HepG2 (cell line): ENCODE measurements around the gene SLC26A4. TPM values are rescaled to one million over a fixed set of nuclear protein-coding genes. Genes with fewer than 3 reads are reported as not detected.

Experiments used
- CBX5 ChIP-seq: sonication (generic); formaldehyde crosslinking; IDR thresholded peaks from 2 replicates; pipeline ENCODE4 v1.4.0; 2020; ENCODE audit warnings: missing genetic modification reagents, borderline replicate concordance
- CC2D1A ChIP-seq: sonication (generic); formaldehyde crosslinking; IDR thresholded peaks from 2 replicates; pipeline ENCODE4 v1.8.1; 2023; ENCODE audit warnings: mild to moderate bottlenecking, missing genetic modification reagents
- CHD2 ChIP-seq: IDR thresholded peaks from 2 replicates; pipeline ENCODE4 v1.6.1; 2011; ENCODE audit warnings: low read depth, low read length, improper control_type of control experiment
- DZIP1 ChIP-seq: sonication (generic); formaldehyde crosslinking; IDR thresholded peaks from 2 replicates; pipeline ENCODE4 v1.5.0; 2020; ENCODE audit warnings: mild to moderate bottlenecking, missing genetic modification reagents
- ELF4 ChIP-seq: sonication (generic); formaldehyde crosslinking; IDR thresholded peaks from 2 replicates; pipeline ENCODE4 v1.5.0; 2020; ENCODE audit warnings: missing genetic modification reagents, mild to moderate bottlenecking, moderate library complexity, borderline replicate concordance
- GABPA ChIP-seq, 2 experiments: IDR thresholded peaks; 2 replicates each; pipeline ENCODE4 v1.6.1; 2011 to 2016; ENCODE audit warnings: low read depth in 2 of 2, low read length in 1 of 2, missing biosample characterization in 1 of 2, missing genetic modification characterization in 1 of 2
- GLMP ChIP-seq: sonication (generic); formaldehyde crosslinking; IDR thresholded peaks from 2 replicates; pipeline ENCODE4 v1.9.0; 2021; ENCODE audit warnings: missing genetic modification reagents, mild to moderate bottlenecking, borderline replicate concordance
- GMEB2 ChIP-seq: IDR thresholded peaks from 2 replicates; pipeline ENCODE4 v1.6.1; 2016; ENCODE audit warnings: missing biosample characterization, missing genetic modification reagents, low read depth
- KAT8 ChIP-seq: IDR thresholded peaks from 2 replicates; pipeline ENCODE4 v1.6.1; 2016; ENCODE audit warnings: missing genetic modification reagents, missing compliant biosample characterization
- MAF1 ChIP-seq: sonication (generic); formaldehyde crosslinking; IDR thresholded peaks from 2 replicates; pipeline ENCODE4 v1.5.0; 2020; ENCODE audit warnings: missing genetic modification reagents, borderline replicate concordance
- MEF2D ChIP-seq: sonication (generic); formaldehyde crosslinking; IDR thresholded peaks from 2 replicates; pipeline ENCODE4 v1.5.1; 2020; ENCODE audit warnings: mild to moderate bottlenecking, missing genetic modification reagents
- MIER3 ChIP-seq: IDR thresholded peaks from 2 replicates; pipeline ENCODE4 v1.6.1; 2016; ENCODE audit warnings: missing compliant biosample characterization, borderline replicate concordance
- SRSF1 ChIP-seq: fragments of 200-400 bp; formaldehyde crosslinking; optimal IDR thresholded peaks from 2 replicates; pipeline ENCODE3; 2017; ENCODE audit warnings: mild to moderate bottlenecking, low read depth, low read length, moderate library complexity
- TBX3 ChIP-seq: fragments of 450-650 bp; IDR thresholded peaks from 2 replicates; pipeline ENCODE4 v1.6.1; 2017; ENCODE audit warnings: antibody characterized with exemption, mild to moderate bottlenecking, inconsistent platforms, borderline replicate concordance
- TOPORS ChIP-seq: sonication (generic); formaldehyde crosslinking; IDR thresholded peaks from 2 replicates; pipeline ENCODE4 v1.8.0; 2023; ENCODE audit warnings: mild to moderate bottlenecking, missing genetic modification reagents
- ZBTB7A ChIP-seq: sonication (generic); formaldehyde crosslinking; IDR thresholded peaks from 2 replicates; pipeline ENCODE4 v1.8.0; 2022; ENCODE audit warnings: mild to moderate bottlenecking, missing genetic modification reagents
- ZFAT ChIP-seq: sonication (generic); formaldehyde crosslinking; conservative IDR thresholded peaks from 2 replicates; pipeline ENCODE4 v1.8.1; 2023; ENCODE audit warnings: missing genetic modification reagents, inconsistent platforms
- ZNF230 ChIP-seq: sonication (generic); formaldehyde crosslinking; IDR thresholded peaks from 2 replicates; pipeline ENCODE4 v1.4.0; 2020; ENCODE audit warnings: mild to moderate bottlenecking, missing genetic modification reagents
- ZNF605 ChIP-seq: sonication (generic); formaldehyde crosslinking; IDR thresholded peaks from 2 replicates; pipeline ENCODE4 v1.8.0; 2022; ENCODE audit warnings: mild to moderate bottlenecking, missing genetic modification reagents
- ZNF687 ChIP-seq: sonication (generic); formaldehyde crosslinking; IDR thresholded peaks from 2 replicates; pipeline ENCODE4 v1.5.1; 2020; ENCODE audit warnings: mild to moderate bottlenecking, missing genetic modification reagents, moderate library complexity
- polyA plus RNA-seq, 8 experiments: library from polyadenylated mRNA; depleted of rRNA in 3 of 8; stranded (reverse) in 7 of 8; unstranded in 1 of 8; fragments of >200 nt; fragmentation: Illumina TruSeq in 4 of 8; extraction: Trizol in 4 of 8; gene quantifications; 2 replicates each; pipeline versions ENCODE4 v1.2.1 to v1.2.3, GENCODE V29; 2011 to 2016; ENCODE audit warnings: low read depth in 4 of 8, missing spikeins in 1 of 8, mixed read lengths in 1 of 8; ENCODE audit not compliant: insufficient read depth in 1 of 8
- total RNA-seq, 5 experiments: library from RNA; depleted of rRNA; stranded (reverse); fragments of >200 nt; fragmentation: Illumina TruSeq; extraction: Trizol; gene quantifications; 2 replicates each; pipeline ENCODE4 v1.2.3, GENCODE V29; 2016; ENCODE audit warnings: low read depth in 1 of 5

The SLC26A4 gene
- total and polyA plus RNA-seq, 2 of the 13 experiments (the other 11 are each of a cell fraction or from before 2014, with no cell fraction given) = 0.08 to 0.11 TPM

GRCh38 chr7:107744345-107744750 is 83.7 kb downstream of the SLC26A4 start (continued):
- no peak for TF ChIP-seq TOPORS (CRISPR knock-in tag)
- TF ChIP-seq ZNF687 (CRISPR knock-in tag) = 0 out of 2 replicates have a peak, but pooled peaks have one; percentile 18
- no peak for TF ChIP-seq ZNF230
- no peak for TF ChIP-seq MAF1 (CRISPR knock-in tag)
- TF ChIP-seq SRSF1 = peak; percentile 52
- TF ChIP-seq ZBTB7A (CRISPR knock-in tag) = peak; percentile 19; the same call in 1 of the 2 replicates
- TF ChIP-seq GMEB2 (CRISPR knock-in tag) = no peak
- no peak for TF ChIP-seq ZFAT (CRISPR knock-in tag)
- no peak for TF ChIP-seq DZIP1 (CRISPR knock-in tag)
- 0 out of 2 replicates have a peak, but pooled peaks have one; percentile 7 for TF ChIP-seq ZNF605 (CRISPR knock-in tag)
- no peak for TF ChIP-seq CBX5 (CRISPR knock-in tag)
- TF ChIP-seq GABPA (IDR thresholded peaks at IDR 0.05; ENCODE audit: low read depth, low read length) = no peak
- no peak for TF ChIP-seq GABPA (CRISPR knock-in tag; IDR thresholded peaks at IDR 0.05; ENCODE audit: low read depth)
- no peak for TF ChIP-seq MIER3 (CRISPR knock-in tag)
- TF ChIP-seq KAT8 (CRISPR knock-in tag) = no peak
- no peak for TF ChIP-seq TBX3
- TF ChIP-seq CC2D1A = no peak
- no peak for TF ChIP-seq MEF2D (CRISPR knock-in tag)
- TF ChIP-seq ELF4 (CRISPR knock-in tag) = no peak
- TF ChIP-seq CHD2 = no peak
- no peak for TF ChIP-seq GLMP (CRISPR knock-in tag)
